NOMO-1 treated with DMSO at 0.1 percent for 48 hours (cell line): ENCODE measurements around the gene ACAP2.

Source experiments
- DNase-seq: peaks from one replicate; lab custom pipeline; 2025; ENCODE audit not compliant: unreplicated experiment; lab: John Stamatoyannopoulos, UW

The ACAP2 gene

GRCh38 chr3:195263193-195263924, 179.5 kb downstream of the ACAP2 start:
- DNase-seq, result peak; percentile 29

- no peak for DNase-seq
Observed at GRCh38 chr3:195261925-195262324, 180.9 kb downstream of the ACAP2 start.

GRCh38 chr3:195260280-195260905, 182.4 kb downstream of the ACAP2 start:
- DNase-seq, result peak; percentile 79

- peak; percentile 98 for DNase-seq
Observed at GRCh38 chr3:195259475-195260279, 183.1 kb downstream of the ACAP2 start.

- DNase-seq, result no peak
Observed at GRCh38 chr3:195259154-195259474, 183.7 kb downstream of the ACAP2 start.

GRCh38 chr3:195258449-195259153, 184.2 kb downstream of the ACAP2 start:
- DNase-seq, result no peak

GRCh38 chr3:195257454-195258448, 185.1 kb downstream of the ACAP2 start:
- DNase-seq, result no peak

- no peak for DNase-seq
Observed at GRCh38 chr3:195256639-195257453, 186.0 kb downstream of the ACAP2 start.

GRCh38 chr3:195255571-195256501, 187.0 kb downstream of the ACAP2 start:
- DNase-seq, result no peak

- no peak for DNase-seq
Observed at GRCh38 chr3:195255176-195255500, 187.7 kb downstream of the ACAP2 start.

GRCh38 chr3:195254454-195255175, 188.2 kb downstream of the ACAP2 start:
- no peak for DNase-seq

GRCh38 chr3:195253923-195254432, 188.8 kb downstream of the ACAP2 start:
- no peak for DNase-seq

GRCh38 chr3:195251336-195252065, 191.3 kb downstream of the ACAP2 start:
- no peak for DNase-seq

GRCh38 chr3:195250473-195251251, 192.2 kb downstream of the ACAP2 start:
- DNase-seq, result no peak

- no peak for DNase-seq
Observed at GRCh38 chr3:195249858-195250464, 192.9 kb downstream of the ACAP2 start.
